IMR-90 (cell line): ENCODE data around the gene TRPM7. TPM values are rescaled to one million over a fixed set of nuclear protein-coding genes. Genes with fewer than 3 reads are reported as not detected.
A peak's percentile ranks its signal among the peaks of the same experiment; 100 is the strongest.

Experiments
- CHD1 ChIP-seq: IDR thresholded peaks from 2 replicates; pipeline ENCODE4 v1.6.1; 2012; ENCODE audit warnings: low read depth, low read length, improper control_type of control experiment
- MAFK ChIP-seq: IDR thresholded peaks from 2 replicates; pipeline ENCODE4 v1.6.1; 2012; ENCODE audit warnings: low read depth, low read length, improper control_type of control experiment
- MAZ ChIP-seq: IDR thresholded peaks from 2 replicates; pipeline ENCODE4 v1.6.1; 2012; ENCODE audit warnings: low read depth, mild to moderate bottlenecking, low read length, improper control_type of control experiment, moderate library complexity, borderline replicate concordance
- NFE2L2 ChIP-seq: fragments of 150-350 bp; IDR thresholded peaks from 2 replicates; pipeline ENCODE4 v1.6.1; 2016; ENCODE audit warnings: low read depth, mild to moderate bottlenecking, low read length
- POLR2A ChIP-seq: IDR thresholded peaks from 2 replicates; pipeline ENCODE4 v1.6.1; 2012; ENCODE audit warnings: mild to moderate bottlenecking, low read depth, low read length
- RAD21 ChIP-seq: IDR thresholded peaks from 2 replicates; pipeline ENCODE4 v1.6.1; 2012; ENCODE audit warnings: low read length, improper control_type of control experiment
- RCOR1 ChIP-seq: IDR thresholded peaks from 2 replicates; pipeline ENCODE4 v1.6.1; 2012; ENCODE audit warnings: mild to moderate bottlenecking, low read length, improper control_type of control experiment; ENCODE audit not compliant: insufficient replicate concordance
- SMC3 ChIP-seq: fragments of 150-350 bp; IDR thresholded peaks from 2 replicates; pipeline ENCODE4 v1.6.1; 2016; ENCODE audit warnings: low read depth, mild to moderate bottlenecking, antibody characterized with exemption, low read length, moderate library complexity
- polyA plus RNA-seq, 3 experiments: library from polyadenylated mRNA; depleted of rRNA; stranded (reverse); fragments of >200 nt; gene quantifications; 2 replicates each; pipeline ENCODE4 v1.2.3, GENCODE V29; 2012; ENCODE audit warnings: low replicate concordance in 1 of 3
- total RNA-seq: library from RNA; depleted of rRNA; stranded (reverse); fragments of >200 nt; gene quantifications from 2 replicates; pipeline ENCODE4 v1.2.3, GENCODE V29; 2012
- TF ChIP-seq, protein P1 (sequence below): conservative IDR thresholded peaks from 2 replicates; pipeline ENCODE4 v1.5.1; 2012; ENCODE audit warnings: mild to moderate bottlenecking, low read depth, low read length, improper control_type of control experiment
- TF ChIP-seq, protein P2 (sequence below): fragments of 150-350 bp; IDR thresholded peaks from 2 replicates; pipeline ENCODE4 v1.6.1; 2016; ENCODE audit warnings: low read depth, mild to moderate bottlenecking, low read length, moderate library complexity, borderline replicate concordance

TRPM7 gene
- total and polyA plus RNA-seq, 2 of the 4 experiments (the other 2 are of a cell fraction), result 10.6 to 27.8 TPM

GRCh38 chr15:50686469-50687301 lies at the start of gene TRPM7 (continued):
- TF ChIP-seq, protein P1, sequence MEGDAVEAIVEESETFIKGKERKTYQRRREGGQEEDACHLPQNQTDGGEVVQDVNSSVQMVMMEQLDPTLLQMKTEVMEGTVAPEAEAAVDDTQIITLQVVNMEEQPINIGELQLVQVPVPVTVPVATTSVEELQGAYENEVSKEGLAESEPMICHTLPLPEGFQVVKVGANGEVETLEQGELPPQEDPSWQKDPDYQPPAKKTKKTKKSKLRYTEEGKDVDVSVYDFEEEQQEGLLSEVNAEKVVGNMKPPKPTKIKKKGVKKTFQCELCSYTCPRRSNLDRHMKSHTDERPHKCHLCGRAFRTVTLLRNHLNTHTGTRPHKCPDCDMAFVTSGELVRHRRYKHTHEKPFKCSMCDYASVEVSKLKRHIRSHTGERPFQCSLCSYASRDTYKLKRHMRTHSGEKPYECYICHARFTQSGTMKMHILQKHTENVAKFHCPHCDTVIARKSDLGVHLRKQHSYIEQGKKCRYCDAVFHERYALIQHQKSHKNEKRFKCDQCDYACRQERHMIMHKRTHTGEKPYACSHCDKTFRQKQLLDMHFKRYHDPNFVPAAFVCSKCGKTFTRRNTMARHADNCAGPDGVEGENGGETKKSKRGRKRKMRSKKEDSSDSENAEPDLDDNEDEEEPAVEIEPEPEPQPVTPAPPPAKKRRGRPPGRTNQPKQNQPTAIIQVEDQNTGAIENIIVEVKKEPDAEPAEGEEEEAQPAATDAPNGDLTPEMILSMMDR, result no peak
- TF ChIP-seq MAZ, result no peak
- no peak for TF ChIP-seq SMC3
- TF ChIP-seq, protein P2, sequence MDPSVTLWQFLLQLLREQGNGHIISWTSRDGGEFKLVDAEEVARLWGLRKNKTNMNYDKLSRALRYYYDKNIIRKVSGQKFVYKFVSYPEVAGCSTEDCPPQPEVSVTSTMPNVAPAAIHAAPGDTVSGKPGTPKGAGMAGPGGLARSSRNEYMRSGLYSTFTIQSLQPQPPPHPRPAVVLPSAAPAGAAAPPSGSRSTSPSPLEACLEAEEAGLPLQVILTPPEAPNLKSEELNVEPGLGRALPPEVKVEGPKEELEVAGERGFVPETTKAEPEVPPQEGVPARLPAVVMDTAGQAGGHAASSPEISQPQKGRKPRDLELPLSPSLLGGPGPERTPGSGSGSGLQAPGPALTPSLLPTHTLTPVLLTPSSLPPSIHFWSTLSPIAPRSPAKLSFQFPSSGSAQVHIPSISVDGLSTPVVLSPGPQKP, result no peak
- TF ChIP-seq NFE2L2, result no peak
- TF ChIP-seq POLR2A, result peak; percentile 79; the same call in 1 of the 2 replicates
- TF ChIP-seq RAD21, result no peak
- no peak for TF ChIP-seq CHD1
- TF ChIP-seq MAFK, result no peak
- TF ChIP-seq RCOR1, result no peak
